NCI-H1694 treated with DMSO at 0.1 percent for 48 hours (cell line): ENCODE results near the gene PPP1R14B.

Source experiments
- DNase-seq: peaks from one replicate; lab custom pipeline; 2025; lab: John Stamatoyannopoulos, UW

PPP1R14B gene, protein sequence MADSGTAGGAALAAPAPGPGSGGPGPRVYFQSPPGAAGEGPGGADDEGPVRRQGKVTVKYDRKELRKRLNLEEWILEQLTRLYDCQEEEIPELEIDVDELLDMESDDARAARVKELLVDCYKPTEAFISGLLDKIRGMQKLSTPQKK

DNA sequence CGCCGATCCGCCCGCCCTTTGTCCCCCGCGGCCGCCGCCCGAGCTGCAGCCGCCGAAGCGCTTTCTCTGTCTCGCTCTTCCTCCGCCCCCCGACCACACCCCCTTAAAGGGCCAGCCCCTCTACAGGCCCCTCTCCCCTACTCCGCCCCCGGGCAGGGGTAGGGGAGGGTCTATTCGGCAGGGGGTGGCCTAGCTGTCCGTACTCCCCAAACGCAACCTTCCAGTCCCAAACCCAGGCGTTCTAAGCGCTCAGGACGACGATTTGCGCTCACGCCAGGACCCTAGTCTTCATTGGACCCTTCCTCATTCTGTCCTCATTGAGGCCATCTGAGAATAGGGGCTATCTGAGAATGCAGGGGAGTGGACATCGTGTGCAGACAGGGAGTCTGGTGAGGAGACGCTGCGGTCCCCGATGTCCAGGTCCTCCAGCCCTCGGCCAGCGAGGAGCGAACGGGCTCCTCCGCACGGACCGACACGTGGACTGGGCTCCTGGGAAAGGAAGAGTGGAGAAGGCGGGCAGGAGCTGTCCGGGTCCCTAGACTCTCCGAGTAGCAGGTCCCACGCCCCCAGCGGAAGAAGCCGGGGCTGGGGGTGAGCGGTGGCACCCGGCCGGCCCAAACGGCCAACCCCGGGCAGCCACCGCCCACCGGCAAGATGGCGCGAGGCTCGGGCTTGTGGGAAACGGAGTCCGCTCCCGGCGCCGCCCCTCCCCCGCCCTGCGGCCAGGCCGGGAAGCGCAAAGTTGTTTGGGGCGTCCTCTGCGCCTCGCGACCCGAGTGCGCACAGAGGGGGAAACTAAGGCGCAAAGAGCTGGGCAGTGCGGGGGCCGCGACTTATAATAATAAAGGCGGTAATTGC lies at the start of gene PPP1R14B:
Gene PPP1R14B, minus strand, starts transcription at position 73 of the 858 bp plus-strand sequence. CDS start 270 bp downstream, outside the sequence.
- DNase-seq: peak; percentile 46

DNA sequence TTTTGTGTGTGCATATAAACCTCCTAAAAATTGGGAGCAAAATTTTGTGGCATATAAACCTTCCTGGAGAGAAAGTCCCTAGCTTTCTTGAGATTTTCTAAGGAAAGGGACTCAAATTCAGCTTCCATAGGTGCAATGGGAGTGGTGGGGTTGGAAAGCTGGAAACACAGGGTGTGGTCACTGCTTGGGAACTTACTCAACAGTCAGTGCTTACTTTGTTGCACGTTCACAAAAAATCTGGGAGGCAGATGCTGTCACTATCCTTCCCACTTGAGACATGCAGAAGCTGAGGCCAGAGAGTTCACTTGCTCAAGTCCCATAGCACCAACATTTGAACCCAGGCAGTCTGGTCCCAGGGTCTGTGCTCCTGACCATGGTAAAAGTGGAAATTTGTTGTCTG lies 49.5 kb upstream of the PPP1R14B start:
- no peak for DNase-seq

DNA sequence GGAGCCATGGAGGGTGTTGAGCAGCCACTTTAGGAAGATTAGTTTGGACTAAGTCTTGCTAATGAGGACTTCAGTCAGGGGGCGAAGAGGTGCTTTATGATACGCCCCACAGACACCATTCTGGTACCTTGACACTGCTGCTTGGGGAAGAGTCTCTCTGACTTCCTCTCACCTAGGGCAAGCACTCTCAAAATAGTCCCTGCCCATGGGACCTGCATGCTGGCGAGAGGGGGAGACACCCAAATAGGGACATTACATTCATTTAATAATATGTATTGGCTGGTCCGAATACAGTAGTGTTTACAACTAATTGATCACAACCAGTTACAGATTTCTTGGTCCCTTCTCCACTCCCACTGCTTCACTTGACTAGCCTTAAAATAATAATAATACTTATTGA lies 49.0 kb upstream of the PPP1R14B start:
- DNase-seq: no peak

DNA sequence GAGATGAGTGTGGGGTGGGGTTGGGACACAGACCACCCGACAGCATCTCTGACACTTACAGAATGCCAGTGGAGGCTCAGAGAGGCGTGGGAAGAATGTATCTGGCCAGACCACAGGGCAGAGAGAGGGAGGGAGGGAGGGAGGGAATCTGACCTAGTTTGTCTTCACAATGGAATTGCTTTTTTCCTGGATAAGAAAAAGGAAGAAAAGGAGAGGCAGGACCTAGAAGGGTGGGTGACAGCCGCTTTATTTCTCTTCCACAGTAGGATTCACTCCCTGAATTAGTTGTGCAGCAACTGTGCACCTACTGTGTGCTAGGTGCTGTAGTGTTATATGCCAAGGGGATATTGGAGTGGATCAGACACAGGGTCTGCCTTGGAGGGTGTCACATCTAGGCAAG lies 48.0 kb upstream of the PPP1R14B start:
- no peak for DNase-seq

DNA sequence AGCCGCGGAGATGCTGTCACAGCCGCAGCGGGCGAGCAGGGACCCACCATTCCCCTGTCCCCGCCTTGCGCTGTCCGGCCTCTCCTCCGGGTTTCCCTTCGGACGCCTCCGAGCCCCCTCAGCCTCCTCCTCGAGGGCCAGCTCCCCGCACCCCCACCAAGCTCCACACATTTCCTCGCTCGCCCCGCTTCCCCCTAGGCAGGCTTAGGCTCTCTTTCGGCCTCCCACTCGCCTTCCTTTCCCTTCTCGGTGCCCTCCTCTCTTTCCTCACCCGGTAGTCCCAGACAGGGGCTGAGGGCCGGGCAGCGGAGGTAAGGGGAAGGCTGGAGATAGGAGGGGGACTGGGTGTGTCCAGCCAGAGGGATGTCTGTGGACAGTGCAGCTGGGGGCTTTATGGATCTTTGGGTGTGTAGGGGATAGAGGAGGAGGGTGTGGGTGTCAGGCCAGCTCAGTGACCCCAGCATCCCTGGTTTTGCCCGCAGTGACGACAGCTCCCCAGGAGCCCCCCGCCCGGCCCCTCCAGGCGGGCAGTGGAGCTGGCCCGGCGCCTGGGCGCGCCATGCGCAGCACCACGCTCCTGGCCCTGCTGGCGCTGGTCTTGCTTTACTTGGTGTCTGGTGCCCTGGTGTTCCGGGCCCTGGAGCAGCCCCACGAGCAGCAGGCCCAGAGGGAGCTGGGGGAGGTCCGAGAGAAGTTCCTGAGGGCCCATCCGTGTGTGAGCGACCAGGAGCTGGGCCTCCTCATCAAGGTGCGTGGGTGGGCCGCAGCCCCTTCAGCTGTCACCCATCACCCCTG lies 45.9 kb upstream of the PPP1R14B start:
- no peak for DNase-seq

DNA sequence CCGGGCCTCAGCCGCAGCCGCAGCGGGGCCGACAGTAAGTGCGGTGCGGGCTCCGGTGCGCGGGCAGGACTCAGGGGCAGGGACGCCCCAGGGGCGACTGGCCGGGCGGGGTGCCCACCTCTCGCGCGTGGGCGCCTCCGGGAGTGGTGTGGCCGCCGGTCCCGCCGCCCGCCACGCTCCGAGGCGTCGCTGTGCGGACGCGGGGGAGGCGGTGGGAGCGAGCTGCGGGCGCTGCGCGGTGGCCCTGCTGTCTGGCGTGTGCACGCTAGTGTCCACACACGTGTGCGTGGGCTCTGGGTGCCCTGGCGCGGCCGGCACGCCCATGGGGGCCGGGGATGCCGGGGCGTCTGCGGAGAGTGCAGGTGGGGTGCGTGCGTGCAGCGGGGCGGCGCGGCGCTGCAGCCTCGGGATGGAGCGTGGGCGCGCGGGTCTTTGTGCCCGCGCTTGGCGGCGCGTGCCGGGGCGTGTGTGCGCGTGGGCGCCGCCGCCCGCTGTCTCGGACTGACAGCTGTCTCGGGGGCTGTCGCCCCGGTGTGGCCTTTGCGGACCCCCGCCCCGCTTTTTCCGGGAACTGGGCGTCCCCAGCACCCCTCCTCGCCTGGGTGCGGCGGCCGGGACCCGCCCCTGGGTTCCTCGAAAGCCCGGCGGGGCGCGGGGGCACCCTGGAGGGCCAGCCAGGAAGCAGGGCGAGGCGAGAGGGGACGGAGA lies 45.2 kb upstream of the PPP1R14B start:
- DNase-seq: no peak

DNA sequence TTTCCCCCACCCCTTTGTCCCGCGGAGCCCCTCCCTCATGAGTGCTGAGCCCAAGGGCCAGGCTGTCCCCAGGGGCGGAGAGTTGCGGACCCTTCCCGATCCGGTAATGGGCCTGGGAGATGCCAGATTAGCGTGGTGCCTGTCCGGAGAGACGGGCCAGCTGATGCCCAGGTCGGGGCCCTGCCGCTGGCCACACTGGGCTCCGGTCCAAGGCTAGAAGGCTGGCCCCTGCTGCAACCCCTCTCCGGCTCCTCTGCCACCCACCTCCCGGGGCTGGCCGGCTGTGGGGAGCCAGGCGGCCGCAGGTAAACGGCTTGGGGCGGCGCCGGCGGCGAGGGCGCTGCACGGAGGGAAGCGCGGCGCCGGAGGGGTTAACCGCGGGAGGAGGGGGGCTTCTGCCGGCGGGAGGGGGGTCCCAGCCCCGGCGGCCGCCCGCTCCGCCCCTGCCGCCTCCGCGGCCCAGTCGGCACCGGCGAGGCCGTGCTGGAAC lies 44.6 kb upstream of the PPP1R14B start, which contains the start of gene KCNK4:
Gene KCNK4, plus strand, starts transcription at position 41 of the 490 bp plus-strand sequence. CDS start 1,717 bp downstream, outside the sequence.
- DNase-seq: no peak

DNA sequence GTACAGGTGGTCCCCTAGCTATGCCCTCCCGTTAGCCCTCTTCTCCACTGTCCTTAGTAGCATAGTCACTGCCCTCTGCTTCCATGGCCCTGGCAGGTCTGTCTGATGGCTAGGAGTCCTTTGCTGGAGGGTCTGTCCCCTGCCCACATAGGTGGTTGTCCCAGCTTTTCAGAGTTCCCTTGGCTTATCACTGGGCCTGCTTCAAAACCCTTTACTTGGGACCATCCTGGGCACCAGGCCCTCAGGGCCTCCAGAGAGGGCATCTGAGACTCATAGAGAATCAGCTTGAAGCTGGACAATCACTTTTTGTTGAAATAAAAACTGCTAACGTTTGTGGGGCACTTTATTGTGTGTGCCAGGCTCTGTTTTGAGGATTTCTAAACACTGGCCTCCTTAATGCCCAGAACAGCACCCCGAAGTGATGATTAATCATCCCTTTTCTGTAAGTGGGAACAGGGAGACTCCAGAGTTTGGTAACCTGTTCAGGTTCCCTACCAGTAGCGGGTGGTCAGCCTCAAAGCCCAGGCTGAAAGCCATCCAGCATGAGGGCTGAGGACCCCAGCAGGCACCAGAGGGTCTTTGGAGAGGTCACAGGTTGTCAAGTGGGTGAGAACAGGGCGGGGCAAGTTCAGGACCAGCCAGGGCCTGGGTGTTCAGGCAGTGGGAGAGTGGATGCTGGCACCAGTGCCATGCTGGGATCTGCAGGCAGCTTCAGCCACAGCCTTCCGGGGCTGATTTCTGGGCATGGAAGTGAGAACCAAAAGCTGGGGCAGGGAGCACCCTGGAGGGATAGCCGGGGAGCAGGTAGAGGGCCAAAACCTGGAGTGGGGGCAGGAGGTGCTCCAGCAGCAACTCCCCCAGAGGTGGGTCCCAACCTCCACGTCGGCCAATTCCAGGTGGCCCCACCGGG lies 43.9 kb upstream of the PPP1R14B start:
- no peak for DNase-seq

DNA sequence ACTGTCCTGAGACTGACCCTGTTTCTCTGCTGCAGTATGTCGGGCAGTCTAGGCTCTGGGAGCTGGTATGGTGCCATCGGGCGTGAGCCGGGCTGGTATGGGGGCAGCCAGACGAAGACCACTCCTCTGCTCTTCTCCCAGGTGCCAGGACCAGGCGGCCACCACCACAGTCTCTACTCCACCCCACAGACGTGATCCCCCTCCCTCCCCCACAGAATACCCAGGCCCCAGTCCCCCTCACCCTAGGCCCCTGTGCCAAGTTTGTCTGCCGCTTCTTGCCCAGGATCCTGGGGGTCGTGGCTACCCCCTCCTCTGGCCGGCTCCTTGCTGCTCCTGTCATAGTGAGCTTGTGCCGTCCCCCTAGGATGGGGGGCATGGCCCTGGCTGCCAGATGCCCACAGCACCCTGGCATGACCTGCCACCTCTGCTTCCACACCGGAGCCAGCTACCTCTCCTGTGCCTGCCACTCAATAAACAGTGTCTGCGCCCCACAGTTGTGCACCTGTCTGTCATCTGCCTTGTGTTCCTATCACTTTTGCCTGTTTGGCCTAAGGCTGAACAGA lies 42.3 kb upstream of the PPP1R14B start:
- DNase-seq: no peak

DNA sequence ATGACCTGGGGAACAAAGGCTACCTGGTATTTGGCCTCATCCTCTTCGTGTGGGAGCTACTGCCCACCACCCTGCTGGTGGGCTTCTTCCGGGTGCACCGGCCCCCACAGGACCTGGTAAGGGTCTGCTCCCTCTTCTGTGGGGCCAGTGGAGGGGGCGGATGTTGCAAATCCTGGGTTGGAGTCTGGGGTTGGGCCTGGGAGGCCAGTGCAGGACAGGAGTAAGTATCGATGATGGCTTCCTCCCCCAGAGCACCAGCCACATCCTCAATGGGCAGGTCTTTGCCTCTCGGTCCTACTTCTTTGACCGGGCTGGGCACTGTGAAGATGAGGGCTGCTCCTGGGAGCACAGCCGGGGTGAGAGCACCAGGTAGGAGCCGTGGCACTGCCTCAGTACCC lies 41.6 kb upstream of the PPP1R14B start:
- DNase-seq: no peak

DNA sequence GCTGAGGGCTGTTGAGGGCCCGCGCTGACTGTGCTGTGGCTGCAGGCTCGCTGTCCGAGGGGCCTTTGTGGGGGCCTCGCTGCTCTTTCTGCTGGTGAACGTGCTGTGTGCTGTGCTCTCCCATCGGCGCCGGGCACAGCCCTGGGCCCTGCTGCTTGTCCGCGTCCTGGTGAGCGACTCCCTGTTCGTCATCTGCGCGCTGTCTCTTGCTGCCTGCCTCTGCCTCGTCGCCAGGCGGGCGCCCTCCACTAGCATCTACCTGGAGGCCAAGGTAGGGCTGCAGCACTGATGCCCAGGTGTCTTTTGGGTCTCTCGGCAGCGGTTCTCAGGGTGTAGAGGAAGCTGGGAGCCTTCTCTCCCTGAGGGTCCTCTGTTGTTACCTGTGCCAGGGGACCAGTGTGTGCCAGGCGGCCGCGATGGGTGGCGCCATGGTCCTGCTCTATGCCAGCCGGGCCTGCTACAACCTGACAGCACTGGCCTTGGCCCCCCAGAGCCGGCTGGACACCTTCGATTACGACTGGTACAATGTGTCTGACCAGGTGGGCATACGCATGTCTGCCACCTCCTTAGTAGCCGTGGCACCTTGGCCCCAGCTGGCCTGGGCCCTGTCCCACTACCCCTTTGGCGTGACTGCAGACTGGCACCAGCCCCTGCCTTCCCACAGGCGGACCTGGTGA lies 41.1 kb upstream of the PPP1R14B start:
- DNase-seq: no peak

DNA sequence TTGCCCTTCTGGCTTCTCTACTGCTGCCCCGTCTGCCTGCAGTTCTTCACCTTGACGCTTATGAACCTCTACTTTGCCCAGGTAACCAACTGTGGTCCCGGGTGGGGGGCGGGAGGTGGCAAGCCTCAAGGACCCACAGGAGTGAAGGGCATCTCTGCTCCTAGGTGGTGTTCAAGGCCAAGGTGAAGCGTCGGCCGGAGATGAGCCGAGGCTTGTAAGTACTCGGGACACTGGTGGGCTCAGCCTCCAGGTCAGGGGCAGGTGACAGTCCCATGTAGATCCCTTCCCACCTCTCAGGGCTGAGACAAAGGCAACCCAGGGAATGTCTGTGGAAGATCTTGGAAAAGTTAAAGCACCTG lies 40.0 kb upstream of the PPP1R14B start:
- no peak for DNase-seq

DNA sequence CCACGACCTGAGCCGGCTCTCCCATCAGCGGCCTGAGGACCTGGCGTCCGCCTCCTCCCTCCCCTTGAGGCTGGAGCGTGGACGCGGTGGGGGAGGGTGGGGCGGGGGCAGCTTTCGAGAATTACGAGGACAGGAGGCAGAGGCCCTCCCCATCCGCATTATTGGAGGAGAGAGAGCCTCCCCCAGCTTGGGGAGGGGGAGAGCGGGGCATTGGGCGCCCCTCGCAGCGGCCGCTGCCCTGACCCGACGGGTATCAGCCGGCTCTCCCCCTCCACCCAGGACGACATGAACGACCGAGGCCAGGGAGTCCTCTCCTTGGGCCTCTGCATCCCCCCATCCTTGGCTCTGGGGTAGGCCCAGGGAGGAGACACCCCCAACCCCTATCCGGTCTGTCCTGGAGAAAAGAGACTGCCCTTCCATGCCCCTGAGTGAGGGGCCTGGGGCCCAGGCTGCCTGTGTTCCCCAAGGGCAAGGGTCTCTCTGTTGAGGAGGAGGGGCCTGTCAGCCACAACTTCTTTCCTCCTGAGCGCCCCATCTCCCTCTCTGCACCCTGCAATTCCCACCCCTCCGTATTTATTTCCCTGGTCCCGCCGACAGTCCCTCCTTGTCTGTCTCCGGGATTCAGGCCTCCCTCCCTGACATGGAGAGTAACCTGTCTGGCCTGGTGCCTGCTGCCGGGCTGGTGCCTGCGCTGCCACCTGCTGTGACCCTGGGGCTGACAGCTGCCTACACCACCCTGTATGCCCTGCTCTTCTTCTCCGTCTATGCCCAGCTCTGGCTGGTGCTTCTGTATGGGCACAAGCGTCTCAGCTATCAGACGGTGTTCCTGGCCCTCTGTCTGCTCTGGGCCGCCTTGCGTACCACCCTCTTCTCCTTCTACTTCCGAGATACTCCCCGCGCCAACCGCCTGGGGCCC lies 39.4 kb upstream of the PPP1R14B start:
- peak; percentile 43 for DNase-seq

DNA sequence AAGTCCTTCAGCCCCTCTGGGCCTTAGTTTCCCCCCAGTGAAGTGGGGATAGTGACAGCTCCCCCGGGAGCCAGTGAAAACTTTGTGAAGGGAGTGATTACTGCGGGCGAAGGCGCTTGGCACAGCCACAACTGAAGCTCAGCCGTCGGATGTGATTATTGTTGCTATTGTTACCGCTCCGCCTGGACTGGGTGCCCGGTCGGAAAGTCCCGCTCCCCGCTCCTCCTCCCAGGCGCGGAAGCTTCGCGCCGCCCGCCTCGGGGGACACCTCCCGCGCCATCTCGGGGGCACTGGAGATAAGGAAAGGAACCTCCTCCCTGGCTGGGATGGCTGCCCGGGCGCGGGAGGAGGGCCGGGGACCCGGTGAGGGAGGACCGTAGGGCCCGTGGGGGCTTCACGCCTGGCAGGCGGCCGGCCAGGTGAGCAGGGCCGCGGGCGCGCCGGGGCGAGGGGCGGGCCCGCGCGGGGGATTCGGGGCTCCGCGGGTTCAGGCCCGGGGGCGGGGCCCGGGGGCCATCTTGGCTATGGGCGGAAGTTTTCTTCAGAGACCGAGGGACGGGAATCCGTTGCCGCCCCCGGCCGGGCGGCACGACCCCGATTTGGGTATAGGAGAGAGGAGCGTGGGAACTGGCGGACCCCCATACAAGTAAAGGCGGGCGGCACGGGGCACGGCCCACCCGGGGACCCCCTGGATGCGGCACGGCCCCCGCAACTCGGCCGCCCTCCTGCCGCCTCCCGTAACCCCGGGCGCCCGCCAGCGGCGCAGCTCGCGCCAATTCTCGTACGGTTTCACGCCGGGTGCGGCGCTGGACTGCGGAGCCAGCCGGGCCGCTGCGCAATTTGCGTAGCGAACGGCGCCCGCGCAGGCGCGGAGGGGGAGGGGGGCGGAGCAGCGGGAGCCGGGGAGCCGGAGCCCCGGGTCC lies 38.5 kb upstream of the PPP1R14B start, which contains the start of gene GPR137:
Gene GPR137, plus strand, starts transcription at position 887 of the 923 bp plus-strand sequence. CDS start 677 bp downstream, outside the sequence.
- peak; percentile 55 for DNase-seq

DNA sequence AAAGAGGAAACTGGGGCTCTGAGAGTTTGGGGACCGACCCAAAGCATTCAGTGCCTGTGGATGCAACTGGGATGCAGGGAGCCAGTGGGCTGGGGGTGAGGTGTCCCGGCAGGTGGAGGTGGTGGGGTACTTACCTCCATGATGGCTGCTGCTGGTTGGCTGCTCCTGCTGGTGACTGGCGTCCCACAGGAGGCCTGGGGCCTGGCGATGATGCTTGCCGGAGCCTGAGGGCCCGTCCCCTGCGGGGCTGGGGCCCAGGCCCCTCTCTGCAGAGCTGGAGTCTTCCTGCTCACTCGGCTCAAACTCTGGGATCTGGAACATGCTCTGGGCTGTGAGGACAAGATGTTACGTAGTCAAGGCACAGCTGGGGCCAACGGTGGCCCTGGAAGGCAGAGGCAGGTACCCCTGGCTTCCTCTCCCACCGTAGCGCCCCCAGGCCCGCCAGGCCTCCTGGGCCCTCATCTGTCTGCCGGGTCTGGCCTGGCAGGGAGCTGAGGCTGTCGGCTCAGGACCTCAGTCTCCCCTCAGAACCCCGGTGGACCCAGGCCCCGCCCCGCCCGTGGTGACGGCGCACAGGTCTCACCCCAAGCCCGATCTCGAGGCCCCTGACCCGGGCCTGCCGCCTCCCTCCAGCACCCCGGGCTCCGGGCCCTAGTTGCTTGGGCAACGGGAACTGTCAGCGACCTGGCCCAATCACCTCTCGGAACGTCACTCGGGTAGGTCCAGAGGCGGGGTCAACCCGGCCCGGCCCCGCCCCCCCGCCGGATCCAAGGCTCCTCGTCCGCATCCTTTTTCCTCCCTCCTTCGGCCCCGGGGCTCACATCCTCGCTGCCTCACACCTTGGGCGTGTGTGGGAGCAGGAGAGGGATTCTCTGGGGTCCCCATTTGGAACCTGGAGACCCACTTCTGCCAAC lies 37.6 kb upstream of the PPP1R14B start, which contains the start of gene BAD:
Gene BAD, minus strand, starts transcription at position 618 of the 914 bp plus-strand sequence. Its CDS starts 297 bp downstream, at position 321.
- peak; percentile 71 for DNase-seq

DNA sequence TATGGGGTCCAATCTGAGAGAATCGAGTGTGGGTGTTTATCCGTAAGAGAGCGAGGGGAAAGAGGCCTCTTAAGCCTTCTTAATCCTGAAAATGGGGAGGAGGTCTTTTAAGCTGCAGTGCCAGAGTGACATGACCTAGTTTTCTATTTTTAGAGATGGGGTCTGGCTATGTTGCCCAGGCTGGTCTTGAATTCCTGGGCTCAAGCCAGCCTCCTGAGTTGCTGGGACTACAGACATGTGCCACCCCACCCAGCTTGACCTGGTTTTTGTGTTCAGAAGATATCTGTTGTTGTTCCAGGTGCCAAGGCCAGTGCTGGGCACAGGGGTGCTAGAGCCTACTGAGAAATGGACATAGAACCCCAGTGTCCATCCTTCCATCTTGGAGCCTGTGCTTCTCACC lies 36.3 kb upstream of the PPP1R14B start:
- no peak for DNase-seq
